GM19463 (cell line): ENCODE data around the gene GLT6D1.

Experiments
- ATAC-seq: cut with Tn5 transposase; IDR thresholded peaks from one replicate; pipeline ENCODE4 v1.9.1; 2021; ENCODE audit warnings: mild to moderate bottlenecking, moderate library complexity; ENCODE audit not compliant: unreplicated experiment

The GLT6D1 gene

GRCh38 chr9:135624282-135624681 is 15.1 kb downstream of the GLT6D1 start:
- no peak for ATAC-seq

- no peak for ATAC-seq
These were observed 16.8 kb downstream of the GLT6D1 start for GRCh38 chr9:135622415-135623020.

- ATAC-seq, result no peak
These were observed 18.8 kb downstream of the GLT6D1 start for GRCh38 chr9:135620558-135620957.

- ATAC-seq, result no peak
These were observed 19.8 kb downstream of the GLT6D1 start for GRCh38 chr9:135619599-135619886.

- no peak for ATAC-seq
These were observed 20.3 kb downstream of the GLT6D1 start for GRCh38 chr9:135618866-135619598.

GRCh38 chr9:135617991-135618411 is 21.3 kb downstream of the GLT6D1 start:
- ATAC-seq, result no peak

GRCh38 chr9:135617538-135617900 is 21.8 kb downstream of the GLT6D1 start:
- no peak for ATAC-seq

- no peak for ATAC-seq
These were observed 22.5 kb downstream of the GLT6D1 start for GRCh38 chr9:135616619-135617537.

GRCh38 chr9:135615666-135616618 is 23.4 kb downstream of the GLT6D1 start:
- ATAC-seq, result no peak

- ATAC-seq, result no peak
These were observed 24.3 kb downstream of the GLT6D1 start for GRCh38 chr9:135614821-135615665.

- ATAC-seq, result no peak
These were observed 25.2 kb downstream of the GLT6D1 start for GRCh38 chr9:135613946-135614805.

GRCh38 chr9:135612981-135613910 is 26.1 kb downstream of the GLT6D1 start:
- no peak for ATAC-seq

- no peak for ATAC-seq
These were observed 26.9 kb downstream of the GLT6D1 start for GRCh38 chr9:135612437-135612836.

GRCh38 chr9:135611875-135612209 is 27.5 kb downstream of the GLT6D1 start:
- ATAC-seq, result no peak

- ATAC-seq, result no peak
These were observed 28.0 kb downstream of the GLT6D1 start for GRCh38 chr9:135611142-135611874.

GRCh38 chr9:135610290-135611141 is 28.8 kb downstream of the GLT6D1 start:
- no peak for ATAC-seq
